Right atrium auricular region (tissue), 2 donors: ENCODE results near the gene C5orf63. TPM values are rescaled to one million over a fixed set of nuclear protein-coding genes. Genes with fewer than 3 reads are reported as not detected.

ENCODE experiments used
- DNase-seq: peaks from one replicate; pipeline ENCODE4 v3.0.0-alpha.2; 2019; ENCODE audit warnings: low spot score
- H3K27ac ChIP-seq, 2 donors: fragments of 200-600 bp; sonication (generic); 1 replicate in 1 of 2; 2 replicates in 1 of 2; pipeline ENCODE4 v1.5.1; 2016 to 2019
- H3K27me3 ChIP-seq, 2 donors: fragments of 200-600 bp; sonication (generic); one replicate each; pipeline versions ENCODE4 v1.5.1 to v1.6.0; 2017 to 2019
- H3K36me3 ChIP-seq: fragments of 200-600 bp; sonication (generic); one replicate; pipeline ENCODE4 v1.5.1; 2016
- H3K4me1 ChIP-seq, 2 donors: fragments of 200-600 bp; sonication (generic); one replicate each; pipeline versions ENCODE4 v1.5.1 to v1.6.0; 2017 to 2019
- H3K4me3 ChIP-seq, 2 donors: fragments of 200-600 bp; sonication (generic); 1 replicate in 1 of 2; 2 replicates in 1 of 2; pipeline ENCODE4 v1.5.1; 2017 to 2019; ENCODE audit warnings: mild to moderate bottlenecking in 1 of 2, moderate library complexity in 1 of 2
- H3K9me3 ChIP-seq, 2 donors: fragments of 200-600 bp; sonication (generic); one replicate each; pipeline ENCODE4 v1.5.1; 2019
- CTCF ChIP-seq, 2 donors: fragments of 200-600 bp; sonication (generic); IDR thresholded peaks; one replicate each; pipeline ENCODE4 v1.5.1; 2019; ENCODE audit warnings: antibody characterized with exemption in 2 of 2
- total RNA-seq, 2 donors: library from RNA; depleted of rRNA; stranded (reverse); fragments of >200 nt; gene quantifications; one replicate each; pipeline ENCODE4 v1.1.0, GENCODE V29; 2016

Gene C5orf63
- total RNA-seq, 2 donors from 2014 or later = 1.7 to 2.8 TPM

GRCh38 chr5:127074466-127074865 lies 1.2 kb upstream of the C5orf63 start:
- no peaks in the 10 kb centered on the region for H3K27me3 ChIP-seq

GRCh38 chr5:127070243-127070642 lies 3.1 kb downstream of the C5orf63 start:
- Histone ChIP-seq H3K36me3 (no peaks in the 10 kb centered on the region), H3K27ac (no peak overlapping the region), H3K27me3 (no peaks in the 10 kb centered on the region), H3K4me3 (no peak overlapping the region), H3K9me3 (no peaks in the 10 kb centered on the region), H3K4me1 (peaks cover 0 to 7% of the 10 kb centered on the region in 2 donors)
- no peak for DNase-seq
- TF ChIP-seq CTCF (IDR thresholded peaks at IDR 0.05) = no peak

More at GRCh38 chr5:127074466-127074865, 1.2 kb upstream of the C5orf63 start:
- no peak for TF ChIP-seq CTCF (IDR thresholded peaks at IDR 0.05)
- DNase-seq = no peak
- Histone ChIP-seq H3K36me3 (no peaks in the 10 kb centered on the region), H3K27ac (no peak overlapping the region), H3K4me3 (no peak overlapping the region), H3K9me3 (no peaks in the 10 kb centered on the region), H3K4me1 (no peaks in the 10 kb centered on the region)

GRCh38 chr5:127068493-127069214 lies 4.6 kb downstream of the C5orf63 start:
- TF ChIP-seq CTCF (IDR thresholded peaks at IDR 0.05) = no peak
- Histone ChIP-seq H3K27ac (no peak overlapping the region), H3K36me3 (no peaks in the 10 kb centered on the region), H3K4me1 (peaks cover 0 to 7% of the 10 kb centered on the region in 2 donors), H3K4me3 (no peak overlapping the region), H3K9me3 (no peaks in the 10 kb centered on the region), H3K27me3 (no peaks in the 10 kb centered on the region)
- no peak for DNase-seq

- no peak for TF ChIP-seq CTCF (IDR thresholded peaks at IDR 0.05)
- H3K36me3 ChIP-seq = no peaks in the 10 kb centered on the region
These were observed 6.6 kb downstream of the C5orf63 start for GRCh38 chr5:127066721-127067120.

GRCh38 chr5:127064253-127064840 lies 9.0 kb downstream of the C5orf63 start:
- no peak overlapping the region for H3K27ac ChIP-seq
- no peak overlapping the region for H3K4me3 ChIP-seq
- H3K4me1 ChIP-seq = peaks cover 0 to 7% of the 10 kb centered on the region in 2 donors
- no peaks in the 10 kb centered on the region for H3K9me3 ChIP-seq
- no peaks in the 10 kb centered on the region for H3K27me3 ChIP-seq
- H3K36me3 ChIP-seq = no peaks in the 10 kb centered on the region
- no peak for TF ChIP-seq CTCF (IDR thresholded peaks at IDR 0.05)
- DNase-seq = no peak

More at GRCh38 chr5:127066721-127067120, 6.6 kb downstream of the C5orf63 start:
- no peak for DNase-seq
- H3K27me3 ChIP-seq = no peaks in the 10 kb centered on the region
- no peak overlapping the region for H3K4me3 ChIP-seq
- no peaks in the 10 kb centered on the region for H3K9me3 ChIP-seq
- no peak overlapping the region for H3K27ac ChIP-seq
- H3K4me1 ChIP-seq = peaks cover 0 to 7% of the 10 kb centered on the region in 2 donors
